HG03520 (cell line): ENCODE data around the gene GGCT.
"Not testable (repeated sequence)": the region's sequence is repeated elsewhere in the genome, so short reads cannot be mapped to it uniquely, and the experiment has no call there.

ENCODE experiments used
- ATAC-seq: cut with Tn5 transposase; IDR thresholded peaks from one replicate; pipeline ENCODE4 v1.9.1; 2021; ENCODE audit warnings: mild to moderate bottlenecking, moderate library complexity; ENCODE audit not compliant: unreplicated experiment

Gene GGCT

DNA sequence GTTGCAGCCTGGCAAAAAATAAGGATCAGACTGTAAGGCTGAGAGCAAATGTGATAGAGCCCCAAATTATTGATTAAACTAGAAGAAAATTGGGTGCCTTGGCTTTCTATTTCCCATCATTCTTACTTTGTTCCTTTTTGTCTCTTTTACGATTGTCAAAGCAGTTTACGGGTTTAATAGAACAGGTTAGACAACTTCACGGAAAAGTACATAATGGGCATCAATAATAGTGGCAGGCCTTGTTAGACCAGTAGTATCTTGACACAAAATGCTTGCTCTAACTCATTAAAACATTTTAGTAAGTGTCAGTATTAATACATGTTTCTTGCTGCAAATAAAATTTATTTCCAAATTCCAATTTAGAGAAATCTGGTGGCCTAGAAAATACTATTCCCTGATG is 14.5 kb upstream of the GGCT start:
- ATAC-seq = no peak

DNA sequence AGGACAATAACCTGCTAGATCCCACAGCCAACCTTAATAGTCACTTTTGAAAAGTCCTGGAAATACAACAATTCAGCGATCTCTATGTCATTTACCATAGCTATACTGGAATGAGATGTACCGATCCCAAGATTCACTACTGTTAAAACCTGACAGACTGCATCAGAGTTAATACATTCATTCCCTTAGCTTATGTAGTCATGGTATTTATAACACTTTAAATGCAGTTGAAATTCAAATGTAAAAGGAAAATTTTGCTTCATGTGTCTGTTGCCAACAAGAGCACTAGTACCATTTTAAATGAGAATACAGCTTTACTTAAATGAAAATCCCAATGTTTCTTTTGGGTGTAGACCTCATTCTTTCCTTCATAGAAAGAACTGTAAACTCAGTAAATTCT is 11.1 kb upstream of the GGCT start:
- ATAC-seq = no peak

DNA sequence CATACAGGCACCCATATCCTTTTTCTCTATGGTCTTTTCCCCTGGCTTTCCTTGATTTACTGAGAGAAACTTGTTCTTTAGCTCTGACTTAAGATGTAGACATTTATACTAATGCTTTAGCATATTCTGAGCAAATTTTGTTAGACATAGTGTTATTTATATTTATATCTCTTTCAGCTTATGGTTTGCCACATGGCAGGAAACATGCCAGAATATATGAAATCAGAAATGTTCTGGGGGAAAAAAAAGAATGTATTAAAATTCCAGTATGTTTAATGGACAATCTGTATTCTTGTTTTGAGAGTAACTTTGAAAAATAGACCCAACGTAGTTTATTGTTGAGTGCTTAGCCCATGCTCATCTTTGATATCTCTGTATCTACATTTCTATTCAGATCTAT is 10.1 kb upstream of the GGCT start:
- no peak for ATAC-seq

DNA sequence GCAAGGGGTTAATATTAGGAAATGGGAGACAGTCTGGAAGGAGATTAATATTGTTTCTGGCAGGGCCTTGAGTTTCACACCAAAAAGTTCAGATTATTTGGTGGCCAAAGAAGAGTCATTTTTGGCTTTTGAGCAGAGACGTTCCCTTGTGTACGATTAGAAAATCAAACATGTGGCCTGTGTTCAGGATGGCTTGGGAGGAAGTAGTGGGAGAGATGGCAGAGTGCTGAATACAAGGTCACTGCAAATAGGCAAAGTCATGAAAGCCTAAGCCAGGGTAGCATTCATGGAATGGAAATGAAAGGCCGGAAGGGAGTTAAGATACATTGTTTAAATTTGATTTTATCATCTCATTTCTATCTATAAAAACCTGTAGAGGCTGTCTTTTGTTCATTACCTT is 9.5 kb upstream of the GGCT start:
- no peak for ATAC-seq

DNA sequence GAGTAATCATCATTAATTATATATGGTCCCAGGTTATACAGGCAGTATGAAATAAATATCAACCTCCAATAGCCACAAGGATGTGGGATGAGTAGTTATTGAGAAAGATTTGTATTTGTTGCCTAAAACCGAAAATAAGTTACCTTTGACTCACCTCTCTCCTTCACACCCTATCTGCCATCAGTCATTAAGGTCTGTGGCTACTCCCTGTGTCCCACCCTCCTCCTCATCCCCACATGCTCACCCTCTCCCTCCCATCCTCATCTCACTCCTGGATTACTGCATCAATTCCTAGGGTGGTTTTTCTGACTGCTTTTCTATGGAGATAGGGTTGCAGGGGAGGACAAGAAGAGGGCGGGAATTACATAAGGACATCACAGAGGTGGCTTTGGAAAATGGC is 9.1 kb upstream of the GGCT start:
- no peak for ATAC-seq

GRCh38 chr7:30511973-30512662 is 7.5 kb upstream of the GGCT start:
- ATAC-seq = no peak

DNA sequence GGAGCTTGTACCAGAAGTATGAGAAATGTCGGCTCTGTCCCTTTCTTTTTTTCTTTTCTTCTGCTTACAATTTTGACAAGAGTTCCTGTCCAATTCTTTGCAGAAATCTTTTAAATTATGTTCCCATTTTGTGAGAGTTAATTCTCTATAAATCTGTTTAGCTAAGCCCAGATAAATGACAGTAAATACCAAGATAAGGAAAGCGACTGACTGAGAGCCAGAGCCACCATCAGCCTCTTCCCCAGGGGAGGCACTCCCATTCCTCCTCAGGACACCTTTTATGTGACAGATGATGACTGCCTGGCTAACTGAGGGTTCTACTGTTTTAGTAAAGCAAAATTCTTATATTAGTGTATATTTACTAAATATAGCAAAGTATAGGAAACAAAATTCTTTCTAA is 6.9 kb upstream of the GGCT start:
- ATAC-seq = no peak

DNA sequence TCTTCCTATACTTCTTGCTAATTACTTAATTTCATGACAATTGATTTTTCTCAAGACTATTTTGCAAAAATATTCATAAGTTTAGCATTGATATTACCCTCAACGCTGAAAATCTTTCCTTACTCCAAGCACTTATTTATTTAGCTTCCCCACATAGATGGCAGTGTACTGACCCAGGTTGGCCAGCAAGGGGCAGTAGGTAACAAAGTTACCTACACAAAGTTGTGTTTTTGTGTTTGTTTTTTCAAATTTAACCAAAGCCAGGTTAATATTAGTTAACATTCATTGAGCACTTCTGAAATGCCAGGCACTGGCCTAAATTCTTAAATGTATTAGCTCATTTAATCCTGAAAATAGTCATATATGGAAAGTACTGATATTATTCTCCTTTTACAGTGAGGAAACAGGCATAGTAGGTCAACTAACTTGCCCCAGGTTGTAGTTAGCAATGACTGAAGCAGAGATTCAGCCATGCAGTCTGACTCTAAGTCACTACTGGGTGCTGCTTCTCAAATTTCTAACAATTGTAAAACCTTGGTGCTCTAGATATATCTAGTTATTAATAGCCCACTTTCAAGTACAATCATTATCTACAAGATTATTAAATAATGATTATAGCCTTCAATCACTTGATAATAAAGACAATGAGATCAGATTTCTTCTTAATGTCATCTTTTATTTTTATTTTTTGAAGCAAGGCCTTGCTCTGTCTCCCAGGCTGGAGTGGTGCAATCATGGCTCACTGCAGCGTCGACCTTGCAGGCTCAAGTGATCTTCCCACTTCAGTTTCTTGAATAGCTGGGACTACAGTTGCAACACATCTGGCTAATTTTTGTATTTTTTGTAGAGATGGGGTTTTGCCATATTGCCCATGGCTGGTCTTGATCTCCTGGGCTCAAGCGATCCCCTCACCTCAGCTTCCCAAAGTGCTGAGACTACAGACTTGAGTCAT is 5.8 kb upstream of the GGCT start:
- peak; percentile 58 for ATAC-seq

GRCh38 chr7:30509171-30509857 is 4.7 kb upstream of the GGCT start:
- not testable (repeated sequence) for ATAC-seq

GRCh38 chr7:30507346-30507900 is 2.8 kb upstream of the GGCT start:
- not testable (repeated sequence) for ATAC-seq

DNA sequence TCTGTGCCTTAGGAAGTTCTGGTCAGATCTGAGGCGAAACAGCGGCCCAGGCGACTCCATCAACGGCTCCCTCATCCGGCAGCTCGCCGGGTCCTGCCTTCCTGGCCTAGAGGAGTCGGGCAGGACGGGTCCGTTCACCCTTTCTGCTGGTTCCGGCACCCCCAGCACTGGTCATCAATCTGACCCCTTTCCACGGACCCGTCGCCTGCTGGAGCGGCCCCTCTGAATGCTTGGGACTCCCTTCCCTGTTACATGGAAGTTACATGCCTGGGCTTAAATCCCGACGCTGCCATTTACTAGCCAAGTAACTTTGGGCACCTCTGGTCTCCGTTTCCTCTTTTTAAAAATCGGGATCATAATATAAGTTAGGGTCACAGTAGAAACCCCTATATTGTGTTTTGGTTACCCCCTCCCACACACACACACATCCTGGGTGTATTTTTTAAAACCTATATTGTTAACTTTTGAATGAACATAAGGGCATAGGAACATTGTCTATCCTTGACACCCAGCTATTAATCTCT is 607 bp upstream of the GGCT start:
- no peak for ATAC-seq

DNA sequence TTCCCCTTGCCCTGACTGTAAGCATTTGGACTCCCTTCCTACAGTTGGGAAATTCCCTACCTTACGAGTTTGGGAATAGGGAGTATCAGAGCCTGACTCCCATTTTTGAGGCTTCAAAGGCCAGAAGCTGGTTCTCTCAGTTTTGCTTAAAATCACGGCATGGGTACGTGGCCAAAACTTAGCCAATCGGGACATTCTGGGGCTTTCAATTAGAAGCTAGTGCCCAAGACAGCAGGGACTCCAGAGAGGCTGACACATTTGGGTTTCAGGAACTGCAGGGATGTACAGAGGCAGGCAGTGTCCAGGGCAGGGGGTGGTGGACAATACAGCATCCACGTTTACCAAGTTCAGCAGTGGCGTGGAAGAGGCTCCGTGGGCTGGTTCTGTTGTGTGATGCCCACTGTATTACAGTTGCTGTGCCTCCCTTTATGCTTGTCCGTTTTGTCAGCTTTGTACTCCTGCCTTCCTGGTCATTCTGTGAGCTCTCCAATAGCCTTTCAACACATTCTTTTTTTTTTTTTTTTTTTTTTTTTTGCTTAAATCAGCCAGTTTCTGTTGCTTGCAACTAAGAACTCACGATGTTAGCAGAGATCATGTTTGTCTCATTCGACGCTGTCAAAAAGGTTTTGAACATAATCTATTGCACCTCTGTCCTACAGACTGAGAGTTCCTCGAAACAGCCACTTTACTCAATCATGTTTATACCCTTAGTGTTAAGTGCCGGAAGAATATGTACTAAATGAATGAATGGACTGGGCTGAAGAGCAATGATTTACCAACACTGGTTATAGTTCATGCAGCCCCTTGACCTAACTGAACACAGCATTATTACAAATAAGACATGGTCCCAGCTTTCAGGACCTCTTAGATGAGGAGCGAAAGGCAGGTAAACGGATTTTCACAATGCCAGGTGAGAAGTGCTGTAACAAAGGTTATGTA is 1.1 kb downstream of the GGCT start:
- no peak for ATAC-seq

- no peak for ATAC-seq
These were observed 2.0 kb downstream of the GGCT start for GRCh38 chr7:30502470-30503251.

GRCh38 chr7:30501264-30501663 is 3.4 kb downstream of the GGCT start:
- no peak for ATAC-seq

- no peak for ATAC-seq
These were observed 11.4 kb downstream of the GGCT start for GRCh38 chr7:30493228-30493627.

DNA sequence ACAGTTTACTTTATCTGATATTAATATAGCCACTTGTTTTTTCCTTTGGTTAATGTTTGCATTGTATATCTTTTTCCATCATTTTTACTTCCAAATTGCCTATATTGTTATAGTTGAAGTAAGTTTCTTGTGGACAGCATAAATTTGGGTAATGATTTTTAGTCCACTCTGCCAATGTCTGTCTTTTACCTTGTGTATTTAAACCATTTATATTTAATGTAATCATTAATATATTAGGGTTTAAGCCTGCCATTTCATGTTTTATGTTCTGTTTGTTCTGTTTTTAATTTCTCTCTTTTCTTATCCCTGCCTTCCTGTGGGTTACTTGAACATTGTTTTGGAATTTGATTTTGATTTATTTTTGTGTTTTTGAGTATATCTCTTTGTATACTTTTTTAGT is 13.2 kb downstream of the GGCT start:
- ATAC-seq = no peak

DNA sequence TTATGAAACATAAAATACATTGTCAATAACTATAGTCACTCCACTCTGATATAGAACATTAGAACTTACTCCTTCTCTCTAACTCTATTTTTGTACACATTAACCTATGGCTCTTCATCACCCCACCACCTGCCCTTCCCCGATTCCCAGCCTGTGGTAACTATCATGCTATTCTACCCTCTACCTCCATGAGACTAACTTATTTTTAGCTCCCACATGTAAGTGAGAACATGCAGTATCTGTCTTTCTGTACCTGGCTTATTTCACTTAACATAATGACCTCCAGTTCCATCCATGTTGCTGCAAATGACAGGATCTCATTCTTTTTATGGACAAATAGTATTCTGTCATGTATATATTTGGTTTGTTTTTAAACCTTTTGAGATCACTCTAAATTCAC is 17.3 kb downstream of the GGCT start:
- ATAC-seq = no peak

DNA sequence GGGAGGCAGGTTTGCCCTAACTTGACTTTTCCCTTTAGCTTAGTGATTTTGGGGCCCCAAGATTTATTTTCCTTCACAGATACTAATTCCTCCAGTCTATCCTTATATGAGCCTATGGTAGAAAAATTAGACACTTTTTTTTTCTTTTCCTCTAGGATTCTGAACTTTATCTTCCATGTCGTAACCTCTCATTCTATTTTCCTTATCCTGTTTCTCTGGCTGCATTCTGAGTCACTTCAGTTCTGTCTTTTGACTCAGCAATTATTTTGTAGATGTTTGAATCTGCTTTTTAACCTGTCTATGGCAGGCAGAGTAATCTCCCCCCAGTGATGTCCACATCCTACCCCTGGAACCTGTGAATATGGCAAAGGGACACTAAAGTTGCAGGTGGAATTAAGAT is 19.0 kb downstream of the GGCT start:
- no peak for ATAC-seq

DNA sequence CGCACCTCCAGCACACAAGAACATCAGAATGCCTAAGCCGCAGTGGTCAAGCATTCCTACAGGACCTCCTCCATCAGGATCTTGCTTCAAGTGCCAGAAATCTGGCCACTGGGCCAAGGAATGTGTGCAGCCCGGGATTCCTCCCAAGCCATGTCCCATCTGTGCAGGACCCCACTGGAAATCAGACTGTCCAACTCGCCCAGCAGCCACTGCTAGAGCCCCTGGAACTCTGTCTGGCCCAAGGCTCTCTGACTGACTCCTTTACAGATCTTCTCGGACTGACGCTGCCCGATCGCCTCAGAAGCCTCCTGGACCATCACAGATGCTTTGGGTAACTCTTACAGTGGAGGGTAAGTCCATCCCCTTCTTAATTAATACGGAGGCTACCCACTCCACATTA is 23.2 kb downstream of the GGCT start:
- ATAC-seq = not testable (repeated sequence)
